ENCODE data around the gene DMC1. TPM values are rescaled to one million over a fixed set of nuclear protein-coding genes. Genes with fewer than 3 reads are reported as not detected.
"Not testable (repeated sequence)": the region's sequence is repeated elsewhere in the genome, so short reads cannot be mapped to it uniquely, and the experiment has no call there.

Gene DMC1
- total RNA-seq, 1 donor from 2014 or later: 22.8 TPM

GRCh38 chr22:38607680-38608079 is 37.7 kb upstream of the DMC1 start:
- no peaks in the 10 kb centered on the region for H3K9me3 Mint-ChIP-seq
- DNase-seq (ENCODE audit: low spot score): no peak
- H3K27me3 Mint-ChIP-seq (ENCODE audit: insufficient read depth, low read depth): peaks cover 5% of the 10 kb centered on the region
- Histone ChIP-seq H3K4me1 (no peaks in the 10 kb centered on the region), H4K20me1 (ENCODE audit: low read depth) (no peaks in the 10 kb centered on the region), H3K79me2 (ENCODE audit: low read depth) (no peaks in the 10 kb centered on the region), H3K4me2 (no peak overlapping the region), H3K9me3 (ENCODE audit: low read depth) (no peaks in the 10 kb centered on the region), H3K9ac (no peak overlapping the region), H3F3A (ENCODE audit: low read depth) (no peaks in the 10 kb centered on the region), H3K27me3 (no peaks in the 10 kb centered on the region), H3K4me3 (no peak overlapping the region), H2AFZ (replicated peaks) (no peak overlapping the region), H3K36me3 (no peaks in the 10 kb centered on the region), H3K27ac (no peak overlapping the region)
- no peak overlapping the region for H3K4me3 Mint-ChIP-seq
- no peak overlapping the region for H3K27ac Mint-ChIP-seq
- no peaks in the 10 kb centered on the region for H3K4me1 Mint-ChIP-seq
- no peak for TF ChIP-seq EZH2 (IDR thresholded peaks at IDR 0.05)
- H3K36me3 Mint-ChIP-seq: peaks cover 36% of the 10 kb centered on the region

- H3K27ac ChIP-seq: no peak overlapping the region
- H3K4me1 Mint-ChIP-seq: no peaks in the 10 kb centered on the region
- no peaks in the 10 kb centered on the region for H3F3A ChIP-seq (ENCODE audit: low read depth)
- no peak overlapping the region for H2AFZ ChIP-seq (replicated peaks)
- no peak overlapping the region for H3K9ac ChIP-seq
- H4K20me1 ChIP-seq (ENCODE audit: low read depth): no peaks in the 10 kb centered on the region
- TF ChIP-seq CTCF (IDR thresholded peaks at IDR 0.05) (no peak), EZH2 (IDR thresholded peaks at IDR 0.05) (no peak), EZH2phosphoT487 (IDR thresholded peaks at IDR 0.05) (no peak)
- no peak for DNase-seq (ENCODE audit: low spot score)
- no peaks in the 10 kb centered on the region for H3K36me3 ChIP-seq
- no peak overlapping the region for H3K4me3 Mint-ChIP-seq
- H3K27me3 ChIP-seq: no peaks in the 10 kb centered on the region
- no peak overlapping the region for H3K27ac Mint-ChIP-seq
- H3K9me3 Mint-ChIP-seq: no peaks in the 10 kb centered on the region
- no peaks in the 10 kb centered on the region for H3K9me3 ChIP-seq (ENCODE audit: low read depth)
- H3K27me3 Mint-ChIP-seq (ENCODE audit: insufficient read depth, low read depth): peaks cover 2% of the 10 kb centered on the region
- H3K79me2 ChIP-seq (ENCODE audit: low read depth): no peaks in the 10 kb centered on the region
- no peaks in the 10 kb centered on the region for H3K4me1 ChIP-seq
- peaks cover 17% of the 10 kb centered on the region for H3K36me3 Mint-ChIP-seq
- H3K4me3 ChIP-seq: no peak overlapping the region
- H3K4me2 ChIP-seq: no peak overlapping the region
Observed at GRCh38 chr22:38602166-38602565, 32.2 kb upstream of the DMC1 start.

GRCh38 chr22:38601221-38601764 is 31.3 kb upstream of the DMC1 start:
- Mint-ChIP-seq H3K9me3 (no peaks in the 10 kb centered on the region), H3K36me3 (peaks cover 13% of the 10 kb centered on the region), H3K27me3 (ENCODE audit: insufficient read depth, low read depth) (no peaks in the 10 kb centered on the region), H3K27ac (no peak overlapping the region), H3K4me3 (no peak overlapping the region), H3K4me1 (no peaks in the 10 kb centered on the region)
- Histone ChIP-seq H3K4me2 (no peak overlapping the region), H3K9ac (no peak overlapping the region), H3K9me3 (ENCODE audit: low read depth) (no peaks in the 10 kb centered on the region), H3K27me3 (no peaks in the 10 kb centered on the region), H3F3A (ENCODE audit: low read depth) (no peaks in the 10 kb centered on the region), H3K27ac (no peak overlapping the region), H3K36me3 (no peaks in the 10 kb centered on the region), H3K79me2 (ENCODE audit: low read depth) (no peaks in the 10 kb centered on the region), H3K4me1 (no peaks in the 10 kb centered on the region), H3K4me3 (no peak overlapping the region), H2AFZ (replicated peaks) (no peak overlapping the region), H4K20me1 (ENCODE audit: low read depth) (no peaks in the 10 kb centered on the region)
- no peak for TF ChIP-seq EZH2phosphoT487 (IDR thresholded peaks at IDR 0.05)
- DNase-seq (ENCODE audit: low spot score): no peak

- no peak for TF ChIP-seq CTCF (IDR thresholded peaks at IDR 0.05)
- TF ChIP-seq EZH2 (IDR thresholded peaks at IDR 0.05): no peak
- no peak for TF ChIP-seq EZH2phosphoT487 (IDR thresholded peaks at IDR 0.05)
- peaks cover 15% of the 10 kb centered on the region for H3K36me3 Mint-ChIP-seq
Observed at GRCh38 chr22:38599466-38599865, 29.5 kb upstream of the DMC1 start.

GRCh38 chr22:38582923-38583322 is 12.9 kb upstream of the DMC1 start:
- H3F3A ChIP-seq (ENCODE audit: low read depth); H3K27me3 ChIP-seq; H3K4me1 ChIP-seq; H3K4me2 ChIP-seq; H2AFZ ChIP-seq (replicated peaks); H3K79me2 ChIP-seq (ENCODE audit: low read depth); DNase-seq (ENCODE audit: low spot score); H3K27me3 Mint-ChIP-seq (ENCODE audit: insufficient read depth, low read depth); H3K9me3 ChIP-seq (ENCODE audit: low read depth); H4K20me1 ChIP-seq (ENCODE audit: low read depth); H3K4me1 Mint-ChIP-seq; H3K9me3 Mint-ChIP-seq; H3K9ac ChIP-seq; H3K4me3 Mint-ChIP-seq; H3K27ac ChIP-seq; H3K4me3 ChIP-seq; H3K27ac Mint-ChIP-seq: not testable (repeated sequence)
- peaks cover 15% of the 10 kb centered on the region for H3K36me3 ChIP-seq
- peaks cover 27% of the 10 kb centered on the region for H3K36me3 Mint-ChIP-seq

More at GRCh38 chr22:38599466-38599865, 29.5 kb upstream of the DMC1 start:
- Histone ChIP-seq H4K20me1 (ENCODE audit: low read depth) (no peaks in the 10 kb centered on the region), H3K4me2 (no peak overlapping the region), H3K79me2 (ENCODE audit: low read depth) (no peaks in the 10 kb centered on the region), H3K36me3 (no peaks in the 10 kb centered on the region), H3K9me3 (ENCODE audit: low read depth) (no peaks in the 10 kb centered on the region), H3K27me3 (no peaks in the 10 kb centered on the region), H3F3A (ENCODE audit: low read depth) (no peaks in the 10 kb centered on the region), H3K9ac (peak overlapping the region; percentile 13), H3K4me1 (no peaks in the 10 kb centered on the region), H3K27ac (no peak overlapping the region), H3K4me3 (no peak overlapping the region), H2AFZ (replicated peaks) (no peak overlapping the region)
- Mint-ChIP-seq H3K9me3 (no peaks in the 10 kb centered on the region), H3K27ac (no peak overlapping the region), H3K4me3 (no peak overlapping the region), H3K27me3 (ENCODE audit: insufficient read depth, low read depth) (no peaks in the 10 kb centered on the region), H3K4me1 (no peaks in the 10 kb centered on the region)
- no peak for DNase-seq (ENCODE audit: low spot score)

Data from neural progenitor cell (in vitro differentiated cells).